Activated CD8-positive, alpha-beta memory T cell treated with anti-CD3 and anti-CD28 coated beads, Interleukin-2, amount 50 U/mL, for 24 hours (primary cell): Measurements from ENCODE around the gene PHYH.
"Not testable (repeated sequence)": the region's sequence is repeated elsewhere in the genome, so short reads cannot be mapped to it uniquely, and the experiment has no call there.

ENCODE experiments used
- DNase-seq: peaks from one replicate; pipeline ENCODE4 v3.0.0-alpha.2; 2020; ENCODE audit errors: extremely low read depth

The PHYH gene

GRCh38 chr10:13271552-13272163 lies 28.2 kb downstream of the PHYH start:
- DNase-seq, result no peak

GRCh38 chr10:13270877-13271551 lies 28.9 kb downstream of the PHYH start:
- DNase-seq, result no peak

- DNase-seq, result no peak
Observed at GRCh38 chr10:13268841-13269240, 31.0 kb downstream of the PHYH start.

- DNase-seq, result no peak
Observed at GRCh38 chr10:13268310-13268709, 31.6 kb downstream of the PHYH start.

GRCh38 chr10:13263591-13263990 lies 36.3 kb downstream of the PHYH start:
- no peak for DNase-seq

GRCh38 chr10:13262433-13262832 lies 37.4 kb downstream of the PHYH start:
- DNase-seq, result no peak

GRCh38 chr10:13257621-13258140 lies 42.2 kb downstream of the PHYH start:
- DNase-seq, result no peak

- DNase-seq, result no peak
Observed at GRCh38 chr10:13256627-13257026, 43.2 kb downstream of the PHYH start.

GRCh38 chr10:13253726-13254125 lies 46.1 kb downstream of the PHYH start:
- DNase-seq, result no peak

- no peak for DNase-seq
Observed at GRCh38 chr10:13247784-13248183, 52.1 kb downstream of the PHYH start.

GRCh38 chr10:13247246-13247645 lies 52.6 kb downstream of the PHYH start:
- no peak for DNase-seq

- not testable (repeated sequence) for DNase-seq
Observed at GRCh38 chr10:13242260-13242659, 57.6 kb downstream of the PHYH start.

- DNase-seq, result no peak
Observed at GRCh38 chr10:13241613-13242012, 58.3 kb downstream of the PHYH start.

- DNase-seq, result no peak
Observed at GRCh38 chr10:13239923-13240322, 59.9 kb downstream of the PHYH start.

- no peak for DNase-seq
Observed at GRCh38 chr10:13238271-13239077, 61.4 kb downstream of the PHYH start.

GRCh38 chr10:13236638-13237037 lies 63.2 kb downstream of the PHYH start:
- DNase-seq, result no peak

- not testable (repeated sequence) for DNase-seq
Observed at GRCh38 chr10:13234736-13235135, 65.1 kb downstream of the PHYH start.

GRCh38 chr10:13234172-13234571 lies 65.7 kb downstream of the PHYH start, which contains the start of gene UCMA:
Gene UCMA (minus strand): TSS chr10:13234374. CDS start chr10:13234258, 116 bp downstream.
- DNase-seq, result no peak

GRCh38 chr10:13233358-13233757 lies 66.5 kb downstream of the PHYH start:
- no peak for DNase-seq

- DNase-seq, result no peak
Observed at GRCh38 chr10:13231808-13232207, 68.1 kb downstream of the PHYH start.

- no peak for DNase-seq
Observed at GRCh38 chr10:13231190-13231589, 68.7 kb downstream of the PHYH start.
